HEK293 (cell line): ENCODE data around the gene STK40.
A peak's percentile ranks its signal among the peaks of the same experiment; 100 is the strongest.

Source experiments
- AEBP2 ChIP-seq: fragments of 450-650 bp; formaldehyde crosslinking; IDR thresholded peaks from 2 replicates; pipeline ENCODE4 v1.5.1; 2016; ENCODE audit warnings: missing biosample characterization, missing genetic modification characterization, borderline replicate concordance
- BCL11B ChIP-seq: fragments of 450-650 bp; formaldehyde crosslinking; IDR thresholded peaks from 2 replicates; pipeline ENCODE4 v1.5.1; 2016; ENCODE audit warnings: low read depth, missing biosample characterization, missing genetic modification characterization
- BCL6B ChIP-seq: fragments of 450-650 bp; formaldehyde crosslinking; IDR thresholded peaks from 2 replicates; pipeline ENCODE4 v1.5.1; 2017; ENCODE audit warnings: missing biosample characterization, missing genetic modification characterization
- PRDM10 ChIP-seq: fragments of 450-650 bp; formaldehyde crosslinking; IDR thresholded peaks from 2 replicates; pipeline ENCODE4 v1.5.1; 2016; ENCODE audit warnings: missing biosample characterization, missing genetic modification characterization
- ZBTB26 ChIP-seq: fragments of 450-650 bp; formaldehyde crosslinking; optimal IDR thresholded peaks from 2 replicates; pipeline ENCODE3; 2016; ENCODE audit warnings: missing biosample characterization, mild to moderate bottlenecking, missing genetic modification characterization
- ZNF157 ChIP-seq: fragments of 450-650 bp; formaldehyde crosslinking; IDR thresholded peaks from 2 replicates; pipeline ENCODE4 v1.5.1; 2016; ENCODE audit warnings: missing biosample characterization, missing genetic modification characterization
- ZNF16 ChIP-seq: fragments of 450-650 bp; formaldehyde crosslinking; IDR thresholded peaks from 2 replicates; pipeline ENCODE4 v1.5.1; 2016; ENCODE audit warnings: low read depth, missing biosample characterization, missing genetic modification characterization
- ZNF223 ChIP-seq: fragments of 450-650 bp; formaldehyde crosslinking; IDR thresholded peaks from 2 replicates; pipeline ENCODE4 v1.5.1; 2016; ENCODE audit warnings: missing biosample characterization, missing genetic modification characterization
- ZNF354C ChIP-seq: fragments of 450-650 bp; formaldehyde crosslinking; IDR thresholded peaks from 2 replicates; pipeline ENCODE4 v1.5.1; 2016; ENCODE audit warnings: missing biosample characterization, missing genetic modification characterization, low read depth, borderline replicate concordance
- ZNF518A ChIP-seq: fragments of 450-650 bp; formaldehyde crosslinking; conservative IDR thresholded peaks from 2 replicates; pipeline ENCODE4 v1.5.1; 2016; ENCODE audit warnings: low read depth, missing biosample characterization, missing genetic modification characterization
- ZNF596 ChIP-seq: fragments of 450-650 bp; IDR thresholded peaks from 2 replicates; pipeline ENCODE4 v1.5.0; 2018; ENCODE audit warnings: missing biosample characterization, mild to moderate bottlenecking, missing genetic modification characterization, moderate library complexity
- ZNF645 ChIP-seq: fragments of 450-650 bp; formaldehyde crosslinking; IDR thresholded peaks from 2 replicates; pipeline ENCODE4; 2016; ENCODE audit warnings: missing biosample characterization, missing genetic modification characterization
- ZNF776 ChIP-seq: fragments of 450-650 bp; formaldehyde crosslinking; IDR thresholded peaks from 2 replicates; pipeline ENCODE4 v1.5.0; 2017; ENCODE audit warnings: missing biosample characterization, missing genetic modification characterization, borderline replicate concordance
- ZSCAN30 ChIP-seq: fragments of 450-650 bp; IDR thresholded peaks from 2 replicates; pipeline ENCODE4 v1.5.1; 2018; ENCODE audit warnings: missing biosample characterization, mild to moderate bottlenecking, missing genetic modification characterization, moderate library complexity

Gene STK40

GRCh38 chr1:36306210-36306901 is 79.4 kb downstream of the STK40 start, which contains the start of gene SH3D21 (continued):
- TF ChIP-seq ZNF157 (tag by site-specific recombination) (no peak), PRDM10 (tag by site-specific recombination) (no peak), ZNF645 (no peak), ZNF518A (tag by site-specific recombination) (no peak), BCL6B (tag by site-specific recombination) (no peak), ZNF16 (tag by site-specific recombination) (no peak), ZNF776 (tag by site-specific recombination) (no peak), AEBP2 (tag by site-specific recombination) (no peak), ZNF223 (no peak), ZBTB26 (tag by site-specific recombination) (peak; percentile 96), BCL11B (no peak), ZNF596 (tag by site-specific recombination) (no peak), ZNF354C (tag by site-specific recombination) (no peak), ZSCAN30 (peak; percentile 51; the same call in 1 of the 2 replicates)
